Endothelial cell of umbilical vein (primary cell): ENCODE results near the gene LUZP2. TPM values are rescaled to one million over a fixed set of nuclear protein-coding genes. Genes with fewer than 3 reads are reported as not detected.

ENCODE experiments used
- BruUV-seq: library from RNA; stranded (reverse); fragments of 400-500 nt; replicated peaks from 2 replicates; lab custom pipeline; 2021; lab: Mats Ljungman, UMichigan
- CTCF ChIA-PET: fragments of 300-600, 350-600 bp; sonication (Branson Sonifier 250); formaldehyde crosslinking; loops from one replicate; lab custom pipeline; 2021; ENCODE audit warnings: antibody characterized with exemption, inconsistent platforms; lab: Charles Lee
- POLR2A ChIA-PET: fragments of 300-600, 350-600 bp; sonication (Branson Sonifier 250); formaldehyde crosslinking; loops from one replicate; lab custom pipeline; 2021; ENCODE audit warnings: antibody characterized with exemption, inconsistent platforms; lab: Charles Lee
- DNase-seq: peaks from one replicate; pipeline ENCODE4 v3.0.0-alpha.2; 2011; ENCODE audit warnings: low read depth, low spot score
- FAIRE-seq: peaks from 2 replicates; lab custom pipeline; 2011; peaks lifted over from hg19 to GRCh38; lab: Jason Lieb, UNC
- H2AFZ ChIP-seq: 2 replicates; pipeline ENCODE4 v1.6.0; 2012; ENCODE audit warnings: low read depth, low read length, control low read depth, inconsistent platforms
- H3K27ac ChIP-seq: 2 replicates; pipeline ENCODE4 v1.5.1; 2011; ENCODE audit warnings: low read depth, mild to moderate bottlenecking, control low read depth, low read length, moderate library complexity; ENCODE audit not compliant: insufficient read depth
- H3K27me3 ChIP-seq, 2 experiments: 2 replicates each; pipeline versions ENCODE4 v1.6.0 to v1.6.1; 2011; ENCODE audit warnings: low read length in 2 of 2, mixed read lengths in 1 of 2; ENCODE audit not compliant: control insufficient read depth in 2 of 2, insufficient read depth in 2 of 2
- H3K36me3 ChIP-seq, 2 experiments: 2 replicates in 1 of 2; 3 replicates in 1 of 2; pipeline ENCODE4 v1.5.1; 2011; ENCODE audit warnings: low read length in 2 of 2, mild to moderate bottlenecking in 1 of 2, moderate library complexity in 1 of 2; ENCODE audit not compliant: control insufficient read depth in 2 of 2, insufficient read depth in 2 of 2; ENCODE audit errors: extremely low read depth in 1 of 2
- H3K4me1 ChIP-seq: 3 replicates; pipeline ENCODE4 v1.5.1; 2011; ENCODE audit warnings: mild to moderate bottlenecking, low read length; ENCODE audit not compliant: control insufficient read depth, insufficient read depth; ENCODE audit errors: extremely low read depth
- H3K4me2 ChIP-seq: 2 replicates; pipeline ENCODE4 v1.6.1; 2011; ENCODE audit warnings: low read length, control low read depth, mixed read lengths; ENCODE audit not compliant: insufficient read depth
- H3K4me3 ChIP-seq, 3 experiments: fragments of 200-600 bp in 1 of 3; sonication (generic), shearing (Covaris generic) in 1 of 3; replicated peaks in 1 of 3; 2 replicates each; pipeline ENCODE4 v1.5.1; 2011 to 2016; ENCODE audit warnings: control low read depth in 3 of 3, low read length in 3 of 3, mild to moderate bottlenecking in 2 of 3, inconsistent platforms in 1 of 3, low read depth in 1 of 3, moderate library complexity in 1 of 3; ENCODE audit not compliant: insufficient read depth in 1 of 3
- H3K79me2 ChIP-seq: 2 replicates; pipeline ENCODE4 v1.6.0; 2012; ENCODE audit warnings: low read length, inconsistent platforms; ENCODE audit not compliant: control insufficient read depth, insufficient read depth
- H3K9ac ChIP-seq: replicated peaks from 2 replicates; pipeline ENCODE3; 2011; ENCODE audit warnings: low read length, control low read depth; ENCODE audit not compliant: insufficient read depth; ENCODE audit errors: extremely low read depth
- H3K9me1 ChIP-seq: replicated peaks from 3 replicates; pipeline ENCODE4 v1.6.0; 2011; ENCODE audit warnings: mild to moderate bottlenecking, low read length; ENCODE audit not compliant: control insufficient read depth, insufficient read depth; ENCODE audit errors: extremely low read depth
- H3K9me3 ChIP-seq: replicated peaks from 2 replicates; pipeline ENCODE4 v1.5.1; 2012; ENCODE audit warnings: low read length, inconsistent platforms; ENCODE audit not compliant: control insufficient read depth, insufficient read depth
- H4K20me1 ChIP-seq: replicated peaks from 2 replicates; pipeline ENCODE3; 2011; ENCODE audit warnings: mild to moderate bottlenecking, low read length; ENCODE audit not compliant: control insufficient read depth, insufficient read depth; ENCODE audit errors: extremely low read depth
- EZH2 ChIP-seq: IDR thresholded peaks from 2 replicates; pipeline ENCODE4 v1.6.1; 2012; ENCODE audit warnings: borderline replicate concordance, low read depth, mild to moderate bottlenecking, moderate library complexity, low read length, inconsistent platforms; ENCODE audit not compliant: severe bottlenecking
- FOS ChIP-seq: IDR thresholded peaks from 2 replicates; pipeline ENCODE4 v1.6.1; 2011; ENCODE audit warnings: mild to moderate bottlenecking, low read length, moderate library complexity, borderline replicate concordance; ENCODE audit not compliant: insufficient read depth
- GATA2 ChIP-seq: IDR thresholded peaks from 2 replicates; pipeline ENCODE4 v1.7.0; 2011; ENCODE audit warnings: low read depth, mild to moderate bottlenecking, moderate library complexity, mixed read lengths, low read length; ENCODE audit not compliant: insufficient read length, insufficient read depth
- JUN ChIP-seq: IDR thresholded peaks from 2 replicates; pipeline ENCODE4 v1.6.1; 2011; ENCODE audit warnings: borderline replicate concordance, low read depth; ENCODE audit not compliant: insufficient read length, insufficient read depth
- MYC ChIP-seq: IDR thresholded peaks from one replicate; pipeline ENCODE4 v1.6.1; 2011; ENCODE audit warnings: mild to moderate bottlenecking, low read depth, low read length
- POLR2A ChIP-seq: IDR thresholded peaks from 2 replicates; pipeline ENCODE4 v1.6.1; 2012; ENCODE audit warnings: low read depth, mild to moderate bottlenecking, control low read depth, low read length
- POLR2AphosphoS5 ChIP-seq: IDR thresholded peaks from 2 replicates; pipeline ENCODE4 v1.6.1; 2012; ENCODE audit warnings: low read depth, mild to moderate bottlenecking, control low read depth, low read length, moderate library complexity; ENCODE audit not compliant: insufficient read depth
- dilution Hi-C: fragments of 300-500 bp; cut with MboI; formaldehyde crosslinking; loops from one replicate; pipeline ENCODE4 v1.15.0; 2019; ENCODE audit warnings: low sequenced_read_pairs; ENCODE audit not compliant: extremely low pct_ligation_motif_present
- intact Hi-C: fragments of 100-400 bp; cut with micrococcal nuclease; formaldehyde crosslinking; loops from one replicate; pipeline ENCODE4 v1.10.0; 2022
- polyA plus RNA-seq, 4 experiments: library from polyadenylated mRNA; depleted of rRNA in 3 of 4; stranded (reverse) in 3 of 4; unstranded in 1 of 4; fragments of >200 nt; gene quantifications; 2 replicates each; pipeline versions ENCODE4 v1.2.1 to v1.2.3, GENCODE V29; 2011 to 2012; ENCODE audit warnings: missing spikeins in 1 of 4
- total RNA-seq: library from RNA; stranded (reverse); gene quantifications from 2 replicates; pipeline ENCODE4 v1.2.3, GENCODE V29; 2021
- TF ChIP-seq, protein P1 (sequence below), 2 donors: IDR thresholded peaks; 1 replicate in 1 of 2; 2 replicates in 1 of 2; pipeline ENCODE4 v1.5.1; 2011; ENCODE audit warnings: low read length in 2 of 2, mild to moderate bottlenecking in 2 of 2, moderate library complexity in 2 of 2, control low read depth in 1 of 2, inconsistent platforms in 1 of 2, low read depth in 1 of 2; ENCODE audit not compliant: insufficient read depth in 1 of 2; ENCODE audit errors: extremely low read depth in 1 of 2
- TF ChIP-seq, protein P2 (sequence below): IDR thresholded peaks from 2 replicates; pipeline ENCODE4 v1.6.1; 2011; ENCODE audit not compliant: insufficient read depth, insufficient read length

LUZP2 gene
- total and polyA plus RNA-seq, 2 donors (not counting 3 experiments of a cell fraction or from before 2014, with no cell fraction given) = 0.07 TPM; not detected in 1

DNA sequence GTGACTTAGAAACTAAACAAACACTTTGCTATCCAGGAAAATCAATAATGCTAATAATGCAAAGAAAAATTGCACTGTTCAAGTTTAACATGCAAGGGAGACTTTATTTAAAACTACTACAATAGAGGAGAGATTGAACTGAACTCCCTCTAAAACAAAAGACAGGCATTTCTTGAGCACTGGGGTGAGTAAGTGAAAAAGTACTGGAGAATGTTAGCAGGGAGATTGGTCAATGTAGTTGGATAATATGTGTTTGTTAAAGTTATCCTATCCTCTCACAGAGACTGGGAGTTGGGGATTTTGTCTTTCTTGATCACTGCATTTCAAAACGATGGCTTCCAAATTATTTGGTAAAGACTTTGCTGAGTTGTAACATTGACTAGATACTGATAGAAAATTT is 77.6 kb downstream of the LUZP2 start:
- no peaks in the 10 kb centered on the region for H3K27me3 ChIP-seq
- DNase-seq = no peak
- CTCF ChIA-PET = no interaction called here
- peaks cover 13% of the 10 kb centered on the region for H3K4me1 ChIP-seq
- H2AFZ ChIP-seq = peak overlapping the region; percentile 42
- no peaks in the 10 kb centered on the region for H3K9me3 ChIP-seq
- no peak overlapping the region for H3K4me3 ChIP-seq
- H3K36me3 ChIP-seq = no peaks in the 10 kb centered on the region
- no peaks in the 10 kb centered on the region for H3K79me2 ChIP-seq
- H4K20me1 ChIP-seq = no peaks in the 10 kb centered on the region
- no peak overlapping the region for H3K9ac ChIP-seq
- H3K9me1 ChIP-seq = no peaks in the 10 kb centered on the region
- no peak for FAIRE-seq
- POLR2A ChIA-PET = no interaction called here
- BruUV-seq = no TSS peak
- dilution Hi-C loops = no loop called here
- intact Hi-C loops = no loop called here
- TF ChIP-seq POLR2AphosphoS5 = no peak
- TF ChIP-seq FOS = no peak
- no peak for TF ChIP-seq POLR2A
- H3K4me2 ChIP-seq = peak overlapping the region; percentile 79
- peak overlapping the region; percentile 76 for H3K27ac ChIP-seq

DNA sequence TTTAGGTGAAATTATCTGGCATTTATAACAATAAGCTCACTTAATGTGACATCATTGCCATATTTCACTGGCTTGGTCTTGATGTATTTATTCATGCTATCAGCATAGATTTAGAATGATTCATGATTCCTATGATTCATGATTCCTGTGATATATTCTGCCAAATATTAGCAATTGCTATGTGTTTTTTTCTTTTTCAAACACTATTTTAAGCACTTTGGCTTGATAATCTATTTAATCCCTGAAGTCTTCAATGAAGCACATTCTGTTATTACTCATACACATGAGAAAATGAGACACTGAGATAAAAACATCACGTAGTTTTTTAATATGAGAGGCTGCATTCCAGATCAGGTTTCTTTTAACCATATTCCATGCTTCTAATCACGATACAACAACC is 78.5 kb downstream of the LUZP2 start:
- Histone ChIP-seq H3K4me3 (peak overlapping the region in 1 of 3 experiments; percentile 18), H3K27ac (peak overlapping the region; percentile 76), H3K79me2 (no peaks in the 10 kb centered on the region), H3K9me3 (no peaks in the 10 kb centered on the region), H4K20me1 (no peaks in the 10 kb centered on the region), H3K9me1 (no peaks in the 10 kb centered on the region), H3K36me3 (no peaks in the 10 kb centered on the region), H3K4me1 (peaks cover 13% of the 10 kb centered on the region), H3K27me3 (no peaks in the 10 kb centered on the region), H3K4me2 (peak overlapping the region; percentile 79), H3K9ac (peak overlapping the region; percentile 60), H2AFZ (no peak overlapping the region)
- TF ChIP-seq MYC = no peak
- TF ChIP-seq EZH2 = no peak
- peak; percentile 91 for TF ChIP-seq JUN
- peak; percentile 94 for TF ChIP-seq FOS
- TF ChIP-seq, protein P1, sequence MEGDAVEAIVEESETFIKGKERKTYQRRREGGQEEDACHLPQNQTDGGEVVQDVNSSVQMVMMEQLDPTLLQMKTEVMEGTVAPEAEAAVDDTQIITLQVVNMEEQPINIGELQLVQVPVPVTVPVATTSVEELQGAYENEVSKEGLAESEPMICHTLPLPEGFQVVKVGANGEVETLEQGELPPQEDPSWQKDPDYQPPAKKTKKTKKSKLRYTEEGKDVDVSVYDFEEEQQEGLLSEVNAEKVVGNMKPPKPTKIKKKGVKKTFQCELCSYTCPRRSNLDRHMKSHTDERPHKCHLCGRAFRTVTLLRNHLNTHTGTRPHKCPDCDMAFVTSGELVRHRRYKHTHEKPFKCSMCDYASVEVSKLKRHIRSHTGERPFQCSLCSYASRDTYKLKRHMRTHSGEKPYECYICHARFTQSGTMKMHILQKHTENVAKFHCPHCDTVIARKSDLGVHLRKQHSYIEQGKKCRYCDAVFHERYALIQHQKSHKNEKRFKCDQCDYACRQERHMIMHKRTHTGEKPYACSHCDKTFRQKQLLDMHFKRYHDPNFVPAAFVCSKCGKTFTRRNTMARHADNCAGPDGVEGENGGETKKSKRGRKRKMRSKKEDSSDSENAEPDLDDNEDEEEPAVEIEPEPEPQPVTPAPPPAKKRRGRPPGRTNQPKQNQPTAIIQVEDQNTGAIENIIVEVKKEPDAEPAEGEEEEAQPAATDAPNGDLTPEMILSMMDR (IDR thresholded peaks at IDR 0.05; ENCODE audit: extremely low read depth in 1 of 2, insufficient read depth in 1 of 2, low read depth in 1 of 2, low read length in 2 of 2) = no peak
- no peak for TF ChIP-seq POLR2AphosphoS5
- peak; percentile 67 for TF ChIP-seq GATA2
- TF ChIP-seq POLR2A = no peak
- TF ChIP-seq, protein P2, sequence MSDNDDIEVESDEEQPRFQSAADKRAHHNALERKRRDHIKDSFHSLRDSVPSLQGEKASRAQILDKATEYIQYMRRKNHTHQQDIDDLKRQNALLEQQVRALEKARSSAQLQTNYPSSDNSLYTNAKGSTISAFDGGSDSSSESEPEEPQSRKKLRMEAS = no peak
- no TSS peak for BruUV-seq
- intact Hi-C loops (loop anchor here (5.0 kb wide), 1 partner anchor 1652 kb away; no protein-coding TSS in a partner anchor), dilution Hi-C loops (no loop called here)
- DNase-seq (peak; percentile 88), FAIRE-seq (peak; percentile 72)
- ChIA-PET CTCF (interaction anchor here (1.0 kb wide), 3 partner anchors 9 to 34 kb away, joined by 3 to 5 read pairs (median 4); no protein-coding TSS in a partner anchor), POLR2A (no interaction called here)
